Measurements from ENCODE around the gene GCLC.

The GCLC gene

DNA sequence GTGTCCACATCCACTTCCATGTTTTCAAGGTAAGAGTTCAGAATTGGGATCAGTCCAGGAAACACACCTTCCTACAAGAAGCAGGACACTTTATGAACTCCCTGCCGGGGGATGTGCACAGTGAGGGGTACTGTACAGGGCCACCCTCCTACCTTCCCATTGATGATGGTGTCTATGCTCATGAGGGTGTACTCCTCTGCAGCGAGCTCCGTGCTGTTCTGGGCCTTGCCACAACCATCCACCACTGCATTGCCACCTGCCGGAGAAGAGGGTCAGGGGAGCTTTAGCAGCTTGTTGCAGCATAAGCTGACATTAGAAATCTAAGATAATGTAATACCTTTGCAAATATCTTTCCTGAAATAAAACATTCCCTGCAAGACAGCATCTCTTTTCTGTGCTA is 44.8 kb downstream of the GCLC start:
- Histone ChIP-seq H3K4me1 (ENCODE audit: control insufficient read depth, insufficient read depth, low read length) (no peaks in the 10 kb centered on the region), H3K36me3 (ENCODE audit: control insufficient read depth in 2 of 2, insufficient read depth in 1 of 2, low read length in 2 of 2) (peaks cover 36 to 71% of the 10 kb centered on the region in 2 experiments), H3K9me3 (ENCODE audit: control insufficient read depth, insufficient read depth, low read depth, low read length) (no peaks in the 10 kb centered on the region), H3K27ac (ENCODE audit: extremely low read depth, low read depth, low read length) (no peak overlapping the region), H3K4me3 (ENCODE audit: low read depth, low read length) (no peak overlapping the region)
- ChIA-PET CTCF (interaction anchor here (1.1 to 1.5 kb wide), 3 partner anchors 14 to 219 kb away, joined by 3 to 6 read pairs (median 4); no protein-coding TSS in a partner anchor), POLR2A (no interaction called here)
- TF ChIP-seq ATF2 (tag by site-specific recombination; IDR thresholded peaks at IDR 0.05; ENCODE audit: low read depth), result no peak
- no peak for TF ChIP-seq ZBTB26 (tag by site-specific recombination; optimal IDR thresholded peaks at IDR 0.05)
- TF ChIP-seq ZNF324 (tag by site-specific recombination; IDR thresholded peaks at IDR 0.05), result no peak
- TF ChIP-seq ZNF707 (tag by site-specific recombination; IDR thresholded peaks at IDR 0.05), result no peak
- no peak for TF ChIP-seq ZNF596 (tag by site-specific recombination; IDR thresholded peaks at IDR 0.05)
- TF ChIP-seq ZNF518A (tag by site-specific recombination; conservative IDR thresholded peaks at IDR 0.05; ENCODE audit: low read depth), result no peak
- no peak for TF ChIP-seq ZNF155 (tag by site-specific recombination; IDR thresholded peaks at IDR 0.05)
- no peak for TF ChIP-seq ZNF426 (tag by site-specific recombination; IDR thresholded peaks at IDR 0.05)
- no peak for TF ChIP-seq SP3 (tag by site-specific recombination; IDR thresholded peaks at IDR 0.05)
- TF ChIP-seq ZNF558 (tag by site-specific recombination; IDR thresholded peaks at IDR 0.05), result no peak
- no peak for TF ChIP-seq HOXD13 (CRISPR knock-in tag; IDR thresholded peaks at IDR 0.05; ENCODE audit: borderline replicate concordance)
- TF ChIP-seq ZBTB21 (tag by site-specific recombination; IDR thresholded peaks at IDR 0.05), result no peak
- no peak for TF ChIP-seq ZFHX2 (tag by site-specific recombination; conservative IDR thresholded peaks at IDR 0.05)
- TF ChIP-seq ZNF335 (tag by site-specific recombination; conservative IDR thresholded peaks at IDR 0.05), result no peak
- no peak for TF ChIP-seq ZNF416 (tag by site-specific recombination; IDR thresholded peaks at IDR 0.05)
- no peak for TF ChIP-seq ZNF121 (tag by site-specific recombination; IDR thresholded peaks at IDR 0.05)
- TF ChIP-seq KLF10 (tag by site-specific recombination; IDR thresholded peaks at IDR 0.05), result no peak
- no peak for TF ChIP-seq ZNF843 (tag by site-specific recombination; IDR thresholded peaks at IDR 0.05)

- no peak overlapping the region for H3K4me3 ChIP-seq (ENCODE audit: low read depth, low read length)
- CTCF ChIA-PET, result interaction anchor here (1.1 to 8.7 kb wide), 4 partner anchors 15 to 229 kb away, joined by 3 to 270 read pairs (median 5); no protein-coding TSS in a partner anchor
- peaks cover 29 to 61% of the 10 kb centered on the region in 2 experiments for H3K36me3 ChIP-seq (ENCODE audit: control insufficient read depth in 2 of 2, insufficient read depth in 1 of 2, low read length in 2 of 2)
- no peak overlapping the region for H3K27ac ChIP-seq (ENCODE audit: extremely low read depth, low read depth, low read length)
- H3K9me3 ChIP-seq (ENCODE audit: control insufficient read depth, insufficient read depth, low read depth, low read length), result no peaks in the 10 kb centered on the region
- POLR2A ChIA-PET, result no interaction called here
- no peaks in the 10 kb centered on the region for H3K4me1 ChIP-seq (ENCODE audit: control insufficient read depth, insufficient read depth, low read length)
- no peak for TF ChIP-seq ZNF670 (tag by site-specific recombination; IDR thresholded peaks at IDR 0.05; ENCODE audit: low read depth)
- TF ChIP-seq YY2 (tag by site-specific recombination; IDR thresholded peaks at IDR 0.05), result no peak
- TF ChIP-seq ZNF473 (tag by site-specific recombination; IDR thresholded peaks at IDR 0.05), result no peak
- TF ChIP-seq ZFP37 (tag by site-specific recombination; IDR thresholded peaks at IDR 0.05), result no peak
- TF ChIP-seq ZIC2 (tag by site-specific recombination; IDR thresholded peaks at IDR 0.05), result no peak
- TF ChIP-seq GLI4 (tag by site-specific recombination; IDR thresholded peaks at IDR 0.05), result no peak
- no peak for TF ChIP-seq ZNF184 (tag by site-specific recombination; IDR thresholded peaks at IDR 0.05)
- TF ChIP-seq, protein P1, sequence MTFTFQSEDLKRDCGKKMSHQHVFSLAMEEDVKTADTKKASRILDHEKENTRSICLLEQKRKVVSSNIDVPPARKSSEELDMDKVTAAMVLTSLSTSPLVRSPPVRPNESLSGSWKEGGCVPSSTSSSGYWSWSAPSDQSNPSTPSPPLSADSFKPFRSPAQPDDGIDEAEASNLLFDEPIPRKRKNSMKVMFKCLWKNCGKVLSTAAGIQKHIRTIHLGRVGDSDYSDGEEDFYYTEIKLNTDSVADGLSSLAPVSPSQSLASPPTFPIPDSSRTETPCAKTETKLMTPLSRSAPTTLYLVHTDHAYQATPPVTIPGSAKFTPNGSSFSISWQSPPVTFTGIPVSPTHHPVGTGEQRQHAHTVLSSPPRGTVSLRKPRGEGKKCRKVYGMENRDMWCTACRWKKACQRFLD (tag by site-specific recombination; IDR thresholded peaks at IDR 0.05), result no peak
- no peak for TF ChIP-seq ZNF121 (tag by site-specific recombination; IDR thresholded peaks at IDR 0.05)
- TF ChIP-seq ZNF335 (tag by site-specific recombination; conservative IDR thresholded peaks at IDR 0.05), result no peak
- TF ChIP-seq ZNF529 (tag by site-specific recombination; IDR thresholded peaks at IDR 0.05; ENCODE audit: insufficient replicate concordance), result no peak
- no peak for TF ChIP-seq HOXA7 (CRISPR knock-in tag; IDR thresholded peaks at IDR 0.05; ENCODE audit: borderline replicate concordance)
- no peak for TF ChIP-seq ZBTB1 (tag by site-specific recombination; IDR thresholded peaks at IDR 0.05)
- no peak for TF ChIP-seq ZNF747 (tag by site-specific recombination; IDR thresholded peaks at IDR 0.05)
Measured at GRCh38 chr6:53499094-53499493, 45.8 kb downstream of the GCLC start.
